Left ventricle myocardium inferior (tissue), 1 donor: ENCODE measurements around the gene ACTMAP. TPM values are rescaled to one million over a fixed set of nuclear protein-coding genes. Genes with fewer than 3 reads are reported as not detected.
A peak's percentile ranks its signal among the peaks of the same experiment; 100 is the strongest.

Experiments
- DNase-seq: peaks from one replicate; pipeline ENCODE4 v3.0.0-alpha.2; 2020
- H3K27ac ChIP-seq: fragments of 200-600 bp; replicated peaks from 2 replicates; pipeline ENCODE4 v1.8.0; 2021
- H3K27me3 ChIP-seq: fragments of 200-600 bp; 2 replicates; pipeline ENCODE4 v1.8.0; 2021; ENCODE audit warnings: low read depth
- H3K36me3 ChIP-seq: fragments of 200-600 bp; 2 replicates; pipeline ENCODE4 v1.8.0; 2021
- H3K4me1 ChIP-seq: fragments of 200-600 bp; 2 replicates; pipeline ENCODE4 v1.8.0; 2021
- H3K4me3 ChIP-seq: fragments of 200-600 bp; 2 replicates; pipeline ENCODE4 v1.8.0; 2021; ENCODE audit warnings: mild to moderate bottlenecking, moderate library complexity
- H3K9me3 ChIP-seq: fragments of 200-600 bp; replicated peaks from 2 replicates; pipeline ENCODE4 v1.8.0; 2021
- intact Hi-C: fragments of 100-400 bp; cut with micrococcal nuclease; formaldehyde crosslinking; loops from one replicate; pipeline ENCODE4 v1.11.0; 2022
- total RNA-seq: library from RNA; stranded (reverse); fragmentation: NEBNext Ultra II Directional; extraction: Animal tissue kit (Norgen Biotek cat#: 25700); gene quantifications from one replicate; pipeline ENCODE4 v1.2.1, GENCODE V29; 2021
- TF ChIP-seq, protein P1 (sequence below): fragments of 200-600 bp; IDR thresholded peaks from 2 replicates; pipeline ENCODE4 v1.8.0; 2021; ENCODE audit warnings: antibody characterized with exemption, mild to moderate bottlenecking, borderline replicate concordance
- donor health status: DM: no; HTN: yes; CAD: no; lungs with severe emphysema.

Gene ACTMAP
- total RNA-seq, 1 donor from 2014 or later: 7.4 TPM

DNA sequence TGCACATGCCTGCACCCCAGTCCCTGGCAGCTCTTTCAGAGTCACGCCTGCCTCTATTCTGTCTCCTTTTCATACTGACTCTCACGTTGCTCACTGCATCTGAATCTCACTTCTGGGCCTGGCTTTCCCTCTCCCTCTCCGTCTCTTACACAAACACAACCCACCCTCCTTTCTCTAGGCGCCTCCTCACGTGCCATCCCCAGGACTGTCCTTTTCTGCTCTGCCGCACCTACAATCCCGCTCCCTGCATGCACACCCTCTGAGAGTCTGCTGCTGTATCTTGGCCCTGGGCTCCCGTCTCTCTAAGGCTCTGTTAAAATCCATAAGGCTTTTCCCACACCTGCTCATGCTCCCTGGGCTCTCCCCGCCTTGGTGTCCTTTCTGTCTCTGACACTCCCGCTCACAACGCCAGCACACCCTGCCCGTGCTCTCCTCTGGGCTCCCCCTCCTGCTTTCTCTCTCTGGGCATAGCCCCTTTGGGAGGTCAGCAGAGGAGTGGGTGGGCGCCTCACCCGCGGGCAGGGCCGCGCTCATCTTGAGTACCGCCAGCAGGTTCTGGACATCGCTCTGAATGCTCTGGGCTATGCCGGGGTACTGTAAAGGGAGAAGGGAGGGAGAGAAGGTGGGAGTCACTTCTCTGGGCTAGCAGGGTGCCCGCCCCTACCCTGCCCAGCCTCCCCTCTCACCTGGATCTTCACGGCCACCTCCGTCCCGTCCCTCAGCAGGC, 47.1 kb downstream of the ACTMAP start:
- intact Hi-C loops: no loop called here
- no peak overlapping the region for H3K4me3 ChIP-seq
- H3K27ac ChIP-seq: peak overlapping the region; percentile 85
- no peak for DNase-seq
- H3K27me3 ChIP-seq: no peaks in the 10 kb centered on the region
- H3K4me1 ChIP-seq: peaks cover 47% of the 10 kb centered on the region
- peaks cover 73% of the 10 kb centered on the region for H3K36me3 ChIP-seq
- H3K9me3 ChIP-seq: no peaks in the 10 kb centered on the region
- TF ChIP-seq, protein P1, sequence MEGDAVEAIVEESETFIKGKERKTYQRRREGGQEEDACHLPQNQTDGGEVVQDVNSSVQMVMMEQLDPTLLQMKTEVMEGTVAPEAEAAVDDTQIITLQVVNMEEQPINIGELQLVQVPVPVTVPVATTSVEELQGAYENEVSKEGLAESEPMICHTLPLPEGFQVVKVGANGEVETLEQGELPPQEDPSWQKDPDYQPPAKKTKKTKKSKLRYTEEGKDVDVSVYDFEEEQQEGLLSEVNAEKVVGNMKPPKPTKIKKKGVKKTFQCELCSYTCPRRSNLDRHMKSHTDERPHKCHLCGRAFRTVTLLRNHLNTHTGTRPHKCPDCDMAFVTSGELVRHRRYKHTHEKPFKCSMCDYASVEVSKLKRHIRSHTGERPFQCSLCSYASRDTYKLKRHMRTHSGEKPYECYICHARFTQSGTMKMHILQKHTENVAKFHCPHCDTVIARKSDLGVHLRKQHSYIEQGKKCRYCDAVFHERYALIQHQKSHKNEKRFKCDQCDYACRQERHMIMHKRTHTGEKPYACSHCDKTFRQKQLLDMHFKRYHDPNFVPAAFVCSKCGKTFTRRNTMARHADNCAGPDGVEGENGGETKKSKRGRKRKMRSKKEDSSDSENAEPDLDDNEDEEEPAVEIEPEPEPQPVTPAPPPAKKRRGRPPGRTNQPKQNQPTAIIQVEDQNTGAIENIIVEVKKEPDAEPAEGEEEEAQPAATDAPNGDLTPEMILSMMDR: no peak

DNA sequence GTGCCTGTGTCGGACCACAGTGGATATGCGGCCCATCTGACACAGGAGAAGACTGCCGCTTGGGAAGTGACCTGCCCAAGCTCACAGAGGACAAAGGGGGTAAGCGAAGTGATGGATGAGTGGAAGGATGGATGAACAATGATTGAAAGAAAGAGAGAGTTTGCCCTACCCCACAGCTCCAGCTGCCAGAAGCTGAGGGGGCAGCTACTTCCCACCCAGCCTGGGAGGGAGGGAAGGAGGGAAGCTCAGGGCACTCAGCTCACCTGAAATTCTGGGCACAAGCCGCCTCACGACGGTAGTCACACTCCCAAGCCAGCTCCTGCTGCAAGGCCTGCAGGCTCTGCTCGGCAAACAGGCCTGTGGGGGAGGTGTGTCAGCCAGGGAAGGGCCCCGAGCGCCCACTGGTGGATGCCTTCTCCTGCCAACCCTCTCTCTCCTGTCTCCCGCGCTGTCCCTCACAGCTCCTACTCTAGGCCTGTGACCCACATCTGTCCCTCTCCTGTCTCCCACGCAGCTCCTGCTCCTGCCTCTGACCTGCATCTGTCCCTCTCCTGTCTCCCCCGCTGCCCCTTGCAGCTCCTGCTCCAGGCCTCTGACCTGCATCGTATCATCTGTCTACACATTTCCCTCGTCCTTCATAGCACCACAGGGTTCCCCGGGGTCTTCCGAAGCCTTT, 47.8 kb downstream of the ACTMAP start:
- Histone ChIP-seq H3K27me3 (no peaks in the 10 kb centered on the region), H3K27ac (peak overlapping the region; percentile 85), H3K36me3 (peaks cover 66% of the 10 kb centered on the region), H3K4me3 (no peak overlapping the region), H3K4me1 (peaks cover 43% of the 10 kb centered on the region), H3K9me3 (no peaks in the 10 kb centered on the region)
- intact Hi-C loops: no loop called here
- DNase-seq: peak; percentile 66
- TF ChIP-seq, protein P1: peak; percentile 66

DNA sequence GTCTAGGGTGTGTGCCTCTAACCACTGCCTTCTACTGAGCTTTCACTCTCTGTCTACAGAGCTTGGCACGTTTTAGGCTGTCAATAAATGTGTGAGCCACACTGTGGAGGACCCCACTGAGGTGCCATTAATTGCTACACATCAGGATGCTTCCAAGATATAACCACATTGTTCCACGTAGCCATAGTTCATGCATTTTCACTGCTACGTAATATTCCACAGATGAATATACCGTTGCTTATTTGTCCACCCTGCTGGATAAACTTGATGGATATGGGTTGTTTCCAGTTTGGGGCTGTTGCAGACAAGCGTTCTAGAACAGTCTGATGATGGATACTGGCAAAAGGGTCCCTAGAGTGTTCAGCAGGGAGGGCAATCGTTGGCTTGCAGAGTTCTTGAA, 48.5 kb downstream of the ACTMAP start:
- H3K36me3 ChIP-seq: peaks cover 67% of the 10 kb centered on the region
- no peak overlapping the region for H3K4me3 ChIP-seq
- DNase-seq: no peak
- peaks cover 36% of the 10 kb centered on the region for H3K4me1 ChIP-seq
- TF ChIP-seq, protein P1: no peak
- H3K9me3 ChIP-seq: no peaks in the 10 kb centered on the region
- no peaks in the 10 kb centered on the region for H3K27me3 ChIP-seq
- no peak overlapping the region for H3K27ac ChIP-seq
- intact Hi-C loops: no loop called here

DNA sequence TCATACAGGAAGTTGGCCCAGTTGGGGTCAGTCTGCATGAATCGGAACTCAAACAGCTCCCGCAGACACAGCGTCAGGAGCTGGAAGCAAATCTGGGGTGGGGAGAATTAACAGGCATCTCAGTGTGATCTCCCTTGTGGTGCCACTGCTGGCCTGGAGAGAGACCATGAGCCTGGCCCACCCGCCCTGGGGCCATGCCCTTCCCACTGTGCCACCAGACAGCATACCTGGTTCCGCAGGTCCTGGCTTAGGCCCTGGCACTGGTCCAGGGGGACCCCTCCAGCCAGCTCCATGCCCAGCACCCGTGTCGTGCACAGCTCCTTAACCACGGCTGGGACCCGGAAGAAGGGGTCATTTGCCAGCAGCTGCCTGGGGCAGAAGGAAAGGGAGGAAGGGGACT, 50.2 kb downstream of the ACTMAP start:
- TF ChIP-seq, protein P1: no peak
- Histone ChIP-seq H3K4me3 (no peak overlapping the region), H3K9me3 (no peaks in the 10 kb centered on the region), H3K36me3 (peaks cover 74% of the 10 kb centered on the region), H3K27ac (no peak overlapping the region), H3K4me1 (peaks cover 19% of the 10 kb centered on the region), H3K27me3 (no peaks in the 10 kb centered on the region)
- intact Hi-C loops: no loop called here
- no peak for DNase-seq

DNA sequence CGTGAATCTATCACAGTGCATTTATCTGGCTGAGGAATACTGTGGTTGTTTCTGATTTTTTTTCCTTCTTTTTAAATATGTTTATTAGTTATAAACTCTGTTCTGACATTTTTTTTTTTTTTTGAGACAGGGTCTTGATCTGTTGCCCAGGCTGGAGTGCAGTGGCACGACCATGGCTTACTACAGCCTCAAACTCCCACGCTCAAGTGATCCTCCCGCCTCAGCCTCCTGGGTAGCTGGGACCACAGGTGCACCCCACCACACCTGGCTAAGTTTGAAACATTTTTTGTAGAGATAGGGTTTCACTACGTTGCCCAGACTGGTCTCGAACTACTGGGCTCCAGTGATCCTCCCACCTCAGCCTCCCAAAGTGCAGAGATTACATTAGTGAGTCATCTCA, 53.3 kb downstream of the ACTMAP start:
- no peak for DNase-seq
- H3K4me1 ChIP-seq: no peaks in the 10 kb centered on the region
- H3K9me3 ChIP-seq: no peaks in the 10 kb centered on the region
- H3K36me3 ChIP-seq: peaks cover 63% of the 10 kb centered on the region
- H3K27me3 ChIP-seq: no peaks in the 10 kb centered on the region
- TF ChIP-seq, protein P1: no peak
- intact Hi-C loops: no loop called here
- no peak overlapping the region for H3K4me3 ChIP-seq
- H3K27ac ChIP-seq: no peak overlapping the region
